ENCODE data around the gene GZF1. TPM values are rescaled to one million over a fixed set of nuclear protein-coding genes. Genes with fewer than 3 reads are reported as not detected.

Gene GZF1
- total RNA-seq, 2 experiments from 2014 or later = 13.4 to 15.6 TPM

GRCh38 chr20:23391707-23392310 is 29.8 kb downstream of the GZF1 start:
- peaks cover 55% of the 10 kb centered on the region for H3K36me3 Mint-ChIP-seq
- no peak for DNase-seq
- POLR2A ChIA-PET = interaction anchor here (0.9 kb wide), 1 partner anchor 30 kb away, joined by 3 read pairs; the partner anchor contains the start of gene NAPB
- H3K27ac Mint-ChIP-seq = no peak overlapping the region
- no peaks in the 10 kb centered on the region for H3K9me3 Mint-ChIP-seq
- no peaks in the 10 kb centered on the region for H3K27me3 Mint-ChIP-seq
- H3K4me3 Mint-ChIP-seq = no peak overlapping the region
- no peak for ATAC-seq (ENCODE audit: low read depth)
- peaks cover 6% of the 10 kb centered on the region for H3K4me1 Mint-ChIP-seq

GRCh38 chr20:23393996-23394775 is 32.2 kb downstream of the GZF1 start:
- POLR2A ChIA-PET = interaction anchor here (0.5 to 1.1 kb wide), 2 partner anchors 16 to 44 kb away, joined by 3 to 4 read pairs; partner anchors contain the start of gene NXT1
- no peak for DNase-seq
- Mint-ChIP-seq H3K4me1 (peaks cover 25% of the 10 kb centered on the region), H3K36me3 (peaks cover 40% of the 10 kb centered on the region), H3K4me3 (no peak overlapping the region), H3K9me3 (no peaks in the 10 kb centered on the region), H3K27ac (peak overlapping the region; percentile 67), H3K27me3 (no peaks in the 10 kb centered on the region)
- no peak for ATAC-seq (ENCODE audit: low read depth)

DNA sequence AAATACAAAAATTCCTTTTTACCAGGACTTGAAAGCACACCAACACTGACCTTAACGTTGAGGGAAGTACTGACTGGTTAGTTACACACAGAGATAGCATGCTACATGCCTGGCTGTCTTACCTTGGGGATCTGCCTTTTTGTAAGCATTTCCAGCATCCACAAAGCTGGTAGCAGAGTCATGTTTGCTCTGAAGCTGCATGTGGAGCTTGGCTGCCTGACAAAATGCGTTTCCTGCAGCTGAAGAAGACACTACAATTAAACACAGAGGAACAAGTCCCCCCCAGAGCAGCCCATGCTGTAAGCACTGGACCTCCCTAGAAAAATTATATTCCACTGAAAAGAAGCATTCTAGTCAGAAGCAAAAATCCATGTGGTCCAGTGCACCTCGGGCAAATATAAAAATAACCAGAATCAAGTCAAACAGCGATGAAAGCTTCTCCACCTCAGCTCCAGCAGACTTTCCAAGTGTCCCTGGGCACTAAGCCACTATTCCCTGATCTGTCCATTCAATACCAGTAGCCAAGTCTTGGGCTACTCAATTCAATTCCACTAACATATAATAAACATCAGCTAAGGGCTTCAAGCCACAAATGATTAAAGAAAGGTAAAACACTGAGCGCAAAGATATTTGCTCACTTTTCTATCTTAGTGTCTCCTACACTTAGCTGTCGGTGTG is 35.1 kb downstream of the GZF1 start:
- DNase-seq = no peak
- no peaks in the 10 kb centered on the region for H3K27me3 Mint-ChIP-seq
- H3K4me1 Mint-ChIP-seq = peaks cover 38% of the 10 kb centered on the region
- ATAC-seq (ENCODE audit: low read depth) = no peak
- no peaks in the 10 kb centered on the region for H3K9me3 Mint-ChIP-seq
- POLR2A ChIA-PET = interaction anchor here (1.0 to 1.5 kb wide), 3 partner anchors 24 to 47 kb away, joined by 3 to 8 read pairs (median 5); partner anchors contain the start of gene NAPB
- peaks cover 37% of the 10 kb centered on the region for H3K36me3 Mint-ChIP-seq
- H3K4me3 Mint-ChIP-seq = no peak overlapping the region
- peak overlapping the region; percentile 86 for H3K27ac Mint-ChIP-seq

DNA sequence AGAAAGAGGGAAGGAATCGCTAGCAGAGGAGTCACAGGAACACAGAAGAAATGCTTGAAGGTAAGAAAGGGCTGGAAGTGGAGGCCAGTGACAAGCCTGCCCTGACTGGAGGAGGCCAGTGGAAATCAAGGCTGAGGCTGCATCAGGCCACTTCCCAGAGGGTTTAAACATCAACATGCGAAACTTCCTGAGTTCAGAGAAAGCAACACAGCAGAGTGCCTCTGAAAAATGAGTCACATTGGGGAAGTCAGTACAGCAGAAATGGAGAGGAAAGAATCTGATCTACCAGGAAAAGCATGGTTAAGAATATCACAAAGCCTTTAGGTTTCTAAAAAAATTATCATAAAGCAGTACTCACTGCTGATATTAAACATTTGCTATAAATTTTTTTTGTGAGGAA is 36.0 kb downstream of the GZF1 start:
- Mint-ChIP-seq H3K4me3 (peak overlapping the region; percentile 73), H3K27me3 (no peaks in the 10 kb centered on the region), H3K9me3 (no peaks in the 10 kb centered on the region), H3K36me3 (peaks cover 39% of the 10 kb centered on the region), H3K4me1 (peaks cover 40% of the 10 kb centered on the region), H3K27ac (peak overlapping the region; percentile 86)
- ATAC-seq (ENCODE audit: low read depth) (peak; percentile 63), DNase-seq (no peak)
- POLR2A ChIA-PET = interaction anchor here (1.0 to 2.0 kb wide), 5 partner anchors 22 to 48 kb away, joined by 3 to 12 read pairs (median 7); partner anchors contain the start of gene NAPB

DNA sequence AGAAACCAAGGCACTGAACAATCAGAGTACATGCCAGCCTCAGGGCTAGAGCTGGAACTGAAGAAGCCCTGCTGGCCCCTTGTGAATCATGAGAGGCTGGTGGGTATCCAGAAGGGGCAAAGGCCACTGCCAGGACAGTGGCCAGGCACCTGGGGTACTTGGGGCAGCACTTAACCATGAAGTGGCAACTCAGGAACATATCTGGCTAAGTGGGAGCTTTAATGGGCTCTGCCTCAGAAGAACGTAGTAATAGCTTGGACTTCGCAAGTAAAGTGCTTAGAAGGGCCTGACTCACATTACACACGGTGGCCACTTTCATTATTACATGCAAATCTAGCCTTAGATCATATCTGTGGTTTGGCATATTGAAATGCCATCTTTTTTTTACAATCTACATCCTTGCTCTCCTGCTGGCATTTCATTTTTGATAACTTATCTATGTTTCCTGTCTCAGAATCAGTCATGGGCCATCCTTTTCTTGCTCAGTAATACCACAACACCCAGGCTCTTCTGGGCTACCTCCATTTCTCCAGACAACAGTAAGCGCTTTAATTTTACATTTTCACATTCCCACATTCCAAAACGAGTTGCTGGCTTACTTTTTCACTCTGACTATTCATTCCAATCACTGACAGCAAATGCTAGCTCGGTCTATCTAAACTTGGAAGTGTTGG is 37.7 kb downstream of the GZF1 start:
- H3K4me3 Mint-ChIP-seq = peak overlapping the region; percentile 2
- DNase-seq = no peak

GRCh38 chr20:23401051-23401450 is 39.1 kb downstream of the GZF1 start:
- DNase-seq (no peak), ATAC-seq (ENCODE audit: low read depth) (no peak)
- Mint-ChIP-seq H3K4me1 (peaks cover 39% of the 10 kb centered on the region), H3K9me3 (no peaks in the 10 kb centered on the region), H3K4me3 (no peak overlapping the region), H3K27ac (peak overlapping the region; percentile 44), H3K36me3 (peaks cover 23% of the 10 kb centered on the region), H3K27me3 (no peaks in the 10 kb centered on the region)
- POLR2A ChIA-PET = interaction anchor here (2.3 kb wide), 1 partner anchor 51 kb away, joined by 8 read pairs; the partner anchor contains the start of gene NXT1

More for the DNA sequence above, 37.7 kb downstream of the GZF1 start:
- Mint-ChIP-seq H3K9me3 (no peaks in the 10 kb centered on the region), H3K27ac (peak overlapping the region; percentile 78), H3K4me1 (peaks cover 41% of the 10 kb centered on the region), H3K27me3 (no peaks in the 10 kb centered on the region), H3K36me3 (peaks cover 29% of the 10 kb centered on the region)
- POLR2A ChIA-PET = interaction anchor here (1.5 to 2.3 kb wide), 4 partner anchors 20 to 50 kb away, joined by 4 to 12 read pairs (median 6); partner anchors contain the start of genes NAPB and NXT1
- peak; percentile 69 for ATAC-seq (ENCODE audit: low read depth)

DNA sequence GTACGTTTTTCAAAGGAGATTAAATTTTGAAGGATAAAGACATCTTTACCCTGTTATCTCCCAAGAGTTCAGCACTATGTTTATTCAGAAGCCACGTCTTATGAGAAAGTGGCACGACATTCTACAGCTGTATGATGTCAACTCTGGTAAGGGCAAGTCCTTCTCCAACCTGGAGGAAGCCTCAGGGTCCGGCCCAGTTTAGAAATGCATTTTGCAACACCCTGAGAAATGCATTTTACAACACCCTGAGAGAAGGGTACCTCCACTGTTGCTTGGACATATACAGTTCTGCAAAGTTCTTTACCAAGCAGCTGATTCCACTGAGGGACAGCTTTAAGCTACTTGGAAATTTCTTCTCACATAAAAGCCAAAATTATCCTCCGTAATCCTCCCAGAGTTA is 41.8 kb downstream of the GZF1 start:
- no peak for DNase-seq
- Mint-ChIP-seq H3K4me1 (peaks cover 31% of the 10 kb centered on the region), H3K4me3 (no peak overlapping the region), H3K27ac (no peak overlapping the region), H3K9me3 (no peaks in the 10 kb centered on the region), H3K27me3 (no peaks in the 10 kb centered on the region), H3K36me3 (peaks cover 25% of the 10 kb centered on the region)
- POLR2A ChIA-PET = interaction anchor here (1.1 to 1.2 kb wide), 2 partner anchors 14 to 16 kb away, joined by 4 read pairs; no protein-coding TSS in a partner anchor
- no peak for ATAC-seq (ENCODE audit: low read depth)

- no peak overlapping the region for H3K4me3 Mint-ChIP-seq
- H3K36me3 Mint-ChIP-seq = peaks cover 25% of the 10 kb centered on the region
- no peak for ATAC-seq (ENCODE audit: low read depth)
- no peak overlapping the region for H3K27ac Mint-ChIP-seq
- no peaks in the 10 kb centered on the region for H3K27me3 Mint-ChIP-seq
- no peak for DNase-seq
- POLR2A ChIA-PET = no interaction called here
- H3K9me3 Mint-ChIP-seq = no peaks in the 10 kb centered on the region
- H3K4me1 Mint-ChIP-seq = peaks cover 27% of the 10 kb centered on the region
Observed at GRCh38 chr20:23404196-23404595, 42.2 kb downstream of the GZF1 start.

DNA sequence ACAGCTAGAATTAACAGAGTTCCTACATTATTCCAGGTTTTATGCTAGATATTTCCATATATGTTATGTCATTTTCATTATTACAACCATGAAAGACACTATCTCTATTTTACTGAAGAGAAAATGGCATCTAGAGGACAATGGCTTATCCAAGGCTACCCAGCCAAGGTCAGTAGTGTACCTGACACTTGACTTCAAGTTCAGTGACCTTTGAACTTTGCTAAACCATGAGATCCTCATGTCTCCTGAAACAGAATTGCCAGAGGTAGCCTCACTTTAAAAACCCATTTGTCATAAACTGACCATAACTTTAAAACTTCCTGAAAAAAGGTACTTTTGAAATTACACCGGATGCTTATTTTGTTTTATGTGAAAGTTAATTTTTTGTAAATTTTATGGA is 44.9 kb downstream of the GZF1 start:
- no peaks in the 10 kb centered on the region for H3K27me3 Mint-ChIP-seq

GRCh38 chr20:23407781-23408464 is 45.9 kb downstream of the GZF1 start:
- no peak overlapping the region for H3K4me3 Mint-ChIP-seq
- H3K9me3 Mint-ChIP-seq = no peaks in the 10 kb centered on the region
- no peak for DNase-seq
- POLR2A ChIA-PET = interaction anchor here (0.5 to 1.5 kb wide), 3 partner anchors 9 to 58 kb away, joined by 3 to 4 read pairs (median 3); partner anchors contain the start of gene NAPB
- ATAC-seq (ENCODE audit: low read depth) = peak; percentile 96
- no peak overlapping the region for H3K27ac Mint-ChIP-seq
- H3K36me3 Mint-ChIP-seq = peaks cover 8% of the 10 kb centered on the region
- H3K4me1 Mint-ChIP-seq = peaks cover 21% of the 10 kb centered on the region
- H3K27me3 Mint-ChIP-seq = no peaks in the 10 kb centered on the region

More for the DNA sequence above, 44.9 kb downstream of the GZF1 start:
- POLR2A ChIA-PET = interaction anchor here (1.3 to 1.5 kb wide), 2 partner anchors 10 to 15 kb away, joined by 3 to 4 read pairs; partner anchors contain the start of gene NAPB
- Mint-ChIP-seq H3K9me3 (no peaks in the 10 kb centered on the region), H3K4me3 (no peak overlapping the region), H3K4me1 (peaks cover 22% of the 10 kb centered on the region), H3K27ac (no peak overlapping the region), H3K36me3 (peaks cover 17% of the 10 kb centered on the region)
- ATAC-seq (ENCODE audit: low read depth) = no peak
- DNase-seq = no peak

- Mint-ChIP-seq H3K27ac (no peak overlapping the region), H3K9me3 (no peaks in the 10 kb centered on the region), H3K4me1 (peaks cover 23% of the 10 kb centered on the region), H3K4me3 (no peak overlapping the region), H3K27me3 (no peaks in the 10 kb centered on the region), H3K36me3 (peaks cover 9% of the 10 kb centered on the region)
- ATAC-seq (ENCODE audit: low read depth) (no peak), DNase-seq (no peak)
- POLR2A ChIA-PET = no interaction called here
Observed at GRCh38 chr20:23408957-23409356, 47.0 kb downstream of the GZF1 start.

- POLR2A ChIA-PET = no interaction called here
- H3K4me3 Mint-ChIP-seq = no peak overlapping the region
- H3K27me3 Mint-ChIP-seq = no peaks in the 10 kb centered on the region
- peaks cover 7% of the 10 kb centered on the region for H3K36me3 Mint-ChIP-seq
- no peak overlapping the region for H3K27ac Mint-ChIP-seq
- ATAC-seq (ENCODE audit: low read depth) = no peak
- no peaks in the 10 kb centered on the region for H3K9me3 Mint-ChIP-seq
- DNase-seq = no peak
- peaks cover 23% of the 10 kb centered on the region for H3K4me1 Mint-ChIP-seq
Observed at GRCh38 chr20:23409800-23410199, 47.8 kb downstream of the GZF1 start.

Measured in activated naive CD8-positive, alpha-beta T cell treated with anti-CD3 and anti-CD28 coated beads, Interleukin-2, amount 10 ng/mL, durations not matched to agents 7 days and 5 days (primary cell).